Kasumi-1 (cell line): ENCODE results near the gene SORL1.
"Not testable (repeated sequence)": the region's sequence is repeated elsewhere in the genome, so short reads cannot be mapped to it uniquely, and the experiment has no call there.

Experiments
- DNase-seq, 2 experiments: peaks; one replicate each; lab custom pipeline; 2025; lab: John Stamatoyannopoulos, UW

SORL1 gene, protein sequence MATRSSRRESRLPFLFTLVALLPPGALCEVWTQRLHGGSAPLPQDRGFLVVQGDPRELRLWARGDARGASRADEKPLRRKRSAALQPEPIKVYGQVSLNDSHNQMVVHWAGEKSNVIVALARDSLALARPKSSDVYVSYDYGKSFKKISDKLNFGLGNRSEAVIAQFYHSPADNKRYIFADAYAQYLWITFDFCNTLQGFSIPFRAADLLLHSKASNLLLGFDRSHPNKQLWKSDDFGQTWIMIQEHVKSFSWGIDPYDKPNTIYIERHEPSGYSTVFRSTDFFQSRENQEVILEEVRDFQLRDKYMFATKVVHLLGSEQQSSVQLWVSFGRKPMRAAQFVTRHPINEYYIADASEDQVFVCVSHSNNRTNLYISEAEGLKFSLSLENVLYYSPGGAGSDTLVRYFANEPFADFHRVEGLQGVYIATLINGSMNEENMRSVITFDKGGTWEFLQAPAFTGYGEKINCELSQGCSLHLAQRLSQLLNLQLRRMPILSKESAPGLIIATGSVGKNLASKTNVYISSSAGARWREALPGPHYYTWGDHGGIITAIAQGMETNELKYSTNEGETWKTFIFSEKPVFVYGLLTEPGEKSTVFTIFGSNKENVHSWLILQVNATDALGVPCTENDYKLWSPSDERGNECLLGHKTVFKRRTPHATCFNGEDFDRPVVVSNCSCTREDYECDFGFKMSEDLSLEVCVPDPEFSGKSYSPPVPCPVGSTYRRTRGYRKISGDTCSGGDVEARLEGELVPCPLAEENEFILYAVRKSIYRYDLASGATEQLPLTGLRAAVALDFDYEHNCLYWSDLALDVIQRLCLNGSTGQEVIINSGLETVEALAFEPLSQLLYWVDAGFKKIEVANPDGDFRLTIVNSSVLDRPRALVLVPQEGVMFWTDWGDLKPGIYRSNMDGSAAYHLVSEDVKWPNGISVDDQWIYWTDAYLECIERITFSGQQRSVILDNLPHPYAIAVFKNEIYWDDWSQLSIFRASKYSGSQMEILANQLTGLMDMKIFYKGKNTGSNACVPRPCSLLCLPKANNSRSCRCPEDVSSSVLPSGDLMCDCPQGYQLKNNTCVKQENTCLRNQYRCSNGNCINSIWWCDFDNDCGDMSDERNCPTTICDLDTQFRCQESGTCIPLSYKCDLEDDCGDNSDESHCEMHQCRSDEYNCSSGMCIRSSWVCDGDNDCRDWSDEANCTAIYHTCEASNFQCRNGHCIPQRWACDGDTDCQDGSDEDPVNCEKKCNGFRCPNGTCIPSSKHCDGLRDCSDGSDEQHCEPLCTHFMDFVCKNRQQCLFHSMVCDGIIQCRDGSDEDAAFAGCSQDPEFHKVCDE (N-terminal part only)

DNA sequence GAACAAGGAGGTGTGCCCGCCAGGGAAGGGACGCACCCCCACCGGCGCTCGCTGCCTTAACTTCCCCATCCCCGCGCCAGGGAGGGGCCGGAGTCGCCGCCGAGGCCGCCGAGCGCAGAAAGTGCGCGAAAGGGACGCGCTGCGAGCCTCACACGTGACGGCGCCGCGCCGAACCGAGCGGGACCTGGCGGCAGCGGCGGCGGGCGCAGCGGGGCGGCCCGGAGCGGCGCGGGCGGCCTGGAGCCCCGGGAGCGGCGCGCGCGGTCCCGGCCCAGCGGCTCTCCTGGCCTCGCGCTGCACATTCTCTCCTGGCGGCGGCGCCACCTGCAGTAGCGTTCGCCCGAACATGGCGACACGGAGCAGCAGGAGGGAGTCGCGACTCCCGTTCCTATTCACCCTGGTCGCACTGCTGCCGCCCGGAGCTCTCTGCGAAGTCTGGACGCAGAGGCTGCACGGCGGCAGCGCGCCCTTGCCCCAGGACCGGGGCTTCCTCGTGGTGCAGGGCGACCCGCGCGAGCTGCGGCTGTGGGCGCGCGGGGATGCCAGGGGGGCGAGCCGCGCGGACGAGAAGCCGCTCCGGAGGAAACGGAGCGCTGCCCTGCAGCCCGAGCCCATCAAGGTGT, at the start of gene SORL1:
TSS of gene SORL1 (plus strand) at position 329 of the 623 bp plus-strand sequence. CDS start at position 347, 18 bp downstream.
- DNase-seq: peak; percentile 62 to 69

DNA sequence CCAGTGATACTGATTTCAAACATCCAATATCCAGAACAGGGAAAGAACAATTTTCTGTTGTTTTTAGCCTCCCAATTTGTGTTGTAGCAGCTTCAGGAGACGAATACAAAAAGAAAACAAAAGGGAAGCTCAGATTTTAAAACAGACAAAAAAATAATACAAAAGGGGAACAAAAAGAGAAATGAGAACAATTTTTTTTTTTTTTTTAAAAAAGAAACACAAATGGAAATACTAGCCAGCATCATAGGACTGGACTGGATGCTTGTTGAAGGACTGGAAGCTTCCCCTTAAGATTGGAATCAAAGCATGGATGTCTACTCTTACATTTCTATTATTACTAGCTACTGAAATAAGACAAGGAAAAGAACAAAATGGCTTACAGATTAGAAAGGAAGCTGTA, 46.5 kb upstream of the SORL1 start:
- DNase-seq: no peak

DNA sequence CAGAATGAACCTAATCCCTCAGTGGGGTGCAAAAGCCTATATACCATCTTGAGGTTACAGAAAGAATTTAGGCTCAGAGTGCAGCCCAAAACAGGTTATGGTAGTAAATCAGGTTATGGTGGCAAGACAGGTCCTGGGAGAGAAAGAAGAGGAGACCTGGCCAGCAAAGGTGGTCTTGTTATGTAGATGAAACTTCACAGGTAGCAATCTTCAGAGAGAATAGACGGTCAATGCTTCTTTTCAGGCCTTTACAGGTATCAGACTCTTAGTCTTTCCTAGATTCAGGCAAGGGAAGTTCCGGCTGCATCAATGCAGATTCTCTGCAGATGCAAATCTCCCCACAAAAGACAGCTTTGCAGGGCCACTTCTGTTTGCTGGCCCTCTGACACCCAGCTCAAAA, 45.8 kb upstream of the SORL1 start:
- no peak for DNase-seq

DNA sequence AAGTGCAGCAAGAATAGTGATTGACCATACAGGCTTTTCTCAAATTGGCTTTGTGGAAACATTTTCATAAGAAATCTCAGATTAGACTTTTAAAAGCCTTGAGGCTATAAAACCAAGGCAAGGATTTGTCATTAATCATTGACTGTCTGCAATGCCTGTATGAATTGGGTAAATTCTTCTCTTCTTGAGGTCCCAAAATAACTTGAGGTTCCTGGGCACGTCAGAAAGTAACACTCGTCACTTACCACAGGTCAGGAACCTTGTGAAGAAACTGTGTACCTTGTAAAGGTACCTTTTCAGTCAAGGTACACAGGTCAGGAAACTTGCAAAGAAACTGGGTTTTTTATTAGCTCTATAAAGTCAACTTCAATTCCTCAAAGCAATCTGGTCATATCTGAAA, 43.3 kb upstream of the SORL1 start:
- DNase-seq: no peak

DNA sequence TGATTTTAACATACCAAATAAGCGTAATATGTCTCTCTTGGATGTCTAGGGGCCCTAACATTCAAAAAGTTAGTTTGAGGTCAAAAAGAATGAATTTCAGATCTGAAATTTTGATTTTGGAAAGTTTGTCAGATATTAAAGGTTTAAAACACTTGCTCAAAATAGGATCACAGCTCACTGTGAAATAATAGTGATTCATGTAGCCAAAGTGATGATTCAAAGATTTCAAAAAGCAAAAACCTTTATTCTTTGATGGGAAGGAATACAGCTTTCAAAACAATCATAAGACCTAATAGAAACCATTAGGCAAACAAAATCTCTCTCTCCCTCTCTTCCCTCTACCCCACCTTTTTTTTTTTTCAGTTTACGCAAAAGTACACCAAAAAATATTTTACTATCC, 42.1 kb upstream of the SORL1 start:
- not testable (repeated sequence) for DNase-seq

DNA sequence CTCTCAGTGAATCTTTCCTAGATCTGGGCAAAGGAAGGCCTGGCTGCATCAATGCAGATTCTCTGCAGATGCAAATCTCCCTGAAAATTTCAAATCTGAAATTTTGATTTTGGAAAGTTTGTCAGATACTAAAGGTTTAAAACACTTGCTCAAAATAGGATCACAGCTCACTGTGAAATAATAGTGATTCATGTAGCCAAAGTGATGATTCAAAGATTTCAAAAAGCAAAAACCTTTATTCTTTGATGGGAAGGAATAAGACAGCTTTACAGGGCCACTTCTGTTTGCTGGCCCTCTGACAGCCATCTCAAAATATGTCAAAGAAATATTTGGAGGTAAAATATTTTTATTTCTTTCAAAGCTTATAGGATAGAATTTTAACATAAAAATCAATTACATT, 40.8 kb upstream of the SORL1 start:
- not testable (repeated sequence) for DNase-seq

DNA sequence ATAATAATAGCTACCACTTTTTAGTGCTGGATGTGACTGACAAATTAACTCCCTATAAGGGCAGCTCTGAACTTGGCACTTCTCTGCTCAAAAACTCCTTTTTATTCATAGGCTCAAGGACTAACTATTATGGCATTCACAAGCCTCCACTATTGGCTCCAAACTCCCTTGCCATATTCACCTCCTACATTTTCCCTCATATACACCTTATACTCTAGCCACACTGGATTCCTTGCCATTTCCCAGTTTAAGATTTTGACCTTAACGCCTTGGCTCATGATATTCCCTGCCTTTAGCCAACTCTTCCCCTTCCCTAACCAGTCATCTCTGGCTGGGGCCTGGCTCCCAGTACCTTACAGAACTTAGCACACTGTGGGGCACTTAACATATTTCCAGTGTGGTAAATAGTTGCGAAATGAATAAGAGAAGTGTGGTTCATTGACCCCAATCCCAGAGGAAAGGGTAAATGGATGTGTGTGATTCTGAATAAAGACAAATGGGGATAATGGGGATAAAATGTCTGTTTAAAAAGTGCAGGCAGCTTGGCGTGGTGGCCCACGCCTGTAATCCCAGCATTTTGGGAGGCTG, 40.0 kb upstream of the SORL1 start:
- DNase-seq: no peak

DNA sequence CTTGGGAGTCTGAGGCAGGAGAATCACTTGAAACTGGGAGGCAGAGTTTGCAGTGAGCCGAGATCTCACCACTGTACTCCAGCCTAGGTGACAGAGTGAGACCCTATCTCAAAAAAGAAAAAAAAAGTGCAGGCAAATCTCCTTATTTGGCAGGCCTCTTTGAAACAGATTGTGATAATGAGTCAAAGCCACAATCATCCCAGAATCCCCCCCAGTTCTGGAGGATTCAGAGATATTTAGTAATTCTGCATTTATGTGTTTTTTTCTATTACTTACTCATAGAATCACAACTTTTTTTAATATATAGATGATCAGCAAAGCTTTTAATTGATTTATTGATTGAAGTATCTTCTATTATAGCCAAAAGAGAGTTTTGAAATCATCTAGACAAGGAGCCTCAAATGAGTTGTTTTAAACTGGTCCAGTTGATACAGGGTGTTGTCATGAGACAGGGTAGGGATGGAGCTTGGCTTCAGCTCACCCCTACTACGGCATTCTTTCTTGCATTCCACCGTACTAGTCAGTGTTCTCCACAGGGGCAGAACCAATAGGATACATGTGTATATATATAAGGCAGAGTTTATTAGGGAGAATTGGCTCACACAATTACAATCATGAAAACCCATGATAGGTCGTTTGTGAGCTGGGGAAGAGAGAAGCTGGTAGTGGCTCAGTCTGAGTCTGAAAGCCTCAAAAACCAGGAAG, 39.3 kb upstream of the SORL1 start:
- DNase-seq: no peak

DNA sequence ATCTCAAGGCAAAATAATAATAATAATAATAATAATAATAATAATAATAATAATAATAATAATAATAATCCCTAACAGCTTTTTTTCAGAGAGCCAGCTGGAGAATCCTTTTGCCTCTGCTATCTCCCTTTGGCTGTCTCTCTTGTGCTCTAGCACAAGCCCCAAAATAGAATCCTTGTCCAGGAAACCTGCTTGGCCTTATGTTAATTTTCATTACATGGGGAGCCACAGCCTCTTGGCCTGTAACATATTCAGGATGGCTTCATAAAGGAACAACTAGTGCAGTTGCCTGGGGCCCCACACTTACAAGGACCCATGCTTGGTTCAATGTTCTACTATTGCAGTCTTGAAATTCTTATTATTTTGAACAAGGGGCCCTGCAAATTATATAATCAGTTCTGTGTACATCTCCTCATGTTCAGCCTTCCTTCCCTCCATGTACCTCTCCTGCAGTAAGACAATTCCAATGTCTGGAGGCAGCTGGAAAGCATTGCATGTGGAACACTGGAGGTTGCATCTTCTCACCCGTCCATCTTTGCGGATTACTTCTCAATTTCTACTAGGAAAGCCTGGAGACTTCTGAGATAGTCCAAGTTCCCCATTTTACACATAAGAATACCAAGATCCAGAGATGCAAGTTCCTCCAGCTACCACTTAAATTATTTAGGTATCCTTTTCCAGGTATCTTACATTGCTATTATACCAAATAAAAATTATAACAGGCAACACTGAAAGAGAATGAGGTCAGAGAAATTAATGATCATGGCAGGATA, 37.8 kb upstream of the SORL1 start:
- no peak for DNase-seq

DNA sequence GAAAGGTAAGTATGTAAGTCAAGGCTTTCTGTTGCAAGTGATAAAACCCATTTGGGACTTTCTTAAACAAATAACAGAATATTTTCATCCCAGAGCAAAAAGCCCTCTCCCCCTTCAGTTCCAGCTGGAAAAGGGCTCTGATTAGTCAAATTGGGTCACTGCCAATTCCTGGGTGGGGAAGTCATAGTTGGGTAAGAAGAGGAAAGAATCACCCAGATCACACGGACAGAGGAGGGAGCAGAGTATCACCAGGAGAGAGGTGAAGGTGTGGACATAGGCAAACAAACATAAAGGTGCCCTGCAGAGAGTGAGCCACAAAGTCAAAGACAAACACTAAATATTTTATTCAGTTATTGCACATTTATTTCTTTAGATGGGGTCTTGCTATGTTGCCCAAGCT, 36.3 kb upstream of the SORL1 start:
- peak in 1 of 2 experiments; percentile 5 for DNase-seq

DNA sequence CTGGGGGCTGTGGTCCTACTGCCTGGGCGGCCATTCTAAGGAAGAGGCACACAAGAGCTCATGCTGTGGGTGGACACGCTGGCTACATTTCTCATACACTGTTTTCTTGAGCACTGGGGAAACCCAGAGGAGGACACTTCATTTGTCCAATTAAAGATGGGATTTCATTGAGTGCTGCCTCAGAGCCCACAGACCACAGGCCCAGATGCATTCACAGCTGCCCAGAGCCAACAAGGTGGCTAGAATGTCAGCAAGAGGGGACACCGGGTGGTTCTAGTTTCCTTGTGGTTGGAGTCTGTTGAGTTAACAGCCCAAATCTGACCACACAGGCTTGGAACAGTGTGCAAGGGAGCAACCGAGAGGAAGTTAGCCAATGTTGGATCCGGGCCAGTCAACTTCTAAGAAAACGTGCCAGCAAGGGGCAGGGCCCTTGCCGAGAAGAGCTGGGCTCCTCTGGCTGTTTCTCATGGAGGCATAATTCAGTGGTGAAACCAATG, 35.0 kb upstream of the SORL1 start:
- DNase-seq: peak; percentile 98 to 99

DNA sequence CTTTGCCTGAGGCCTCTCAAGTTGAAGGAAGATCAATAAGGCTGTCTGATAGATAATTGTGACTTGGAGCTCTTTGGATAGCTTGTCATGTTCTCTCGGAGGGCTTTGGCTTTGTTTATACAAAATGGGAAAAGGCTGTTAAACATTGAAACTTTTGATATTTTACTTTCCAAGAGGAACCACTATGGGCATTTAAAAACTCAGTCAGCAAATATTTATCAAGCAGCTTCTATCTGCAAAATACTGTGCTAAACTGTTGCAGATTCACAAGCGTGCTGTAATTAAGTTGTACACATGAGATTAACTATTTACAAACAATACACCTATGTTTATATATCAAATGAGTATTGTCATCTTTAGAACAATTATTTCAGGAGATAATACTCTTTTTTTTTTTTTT, 34.5 kb upstream of the SORL1 start:
- peak in 1 of 2 experiments; percentile 71 for DNase-seq

DNA sequence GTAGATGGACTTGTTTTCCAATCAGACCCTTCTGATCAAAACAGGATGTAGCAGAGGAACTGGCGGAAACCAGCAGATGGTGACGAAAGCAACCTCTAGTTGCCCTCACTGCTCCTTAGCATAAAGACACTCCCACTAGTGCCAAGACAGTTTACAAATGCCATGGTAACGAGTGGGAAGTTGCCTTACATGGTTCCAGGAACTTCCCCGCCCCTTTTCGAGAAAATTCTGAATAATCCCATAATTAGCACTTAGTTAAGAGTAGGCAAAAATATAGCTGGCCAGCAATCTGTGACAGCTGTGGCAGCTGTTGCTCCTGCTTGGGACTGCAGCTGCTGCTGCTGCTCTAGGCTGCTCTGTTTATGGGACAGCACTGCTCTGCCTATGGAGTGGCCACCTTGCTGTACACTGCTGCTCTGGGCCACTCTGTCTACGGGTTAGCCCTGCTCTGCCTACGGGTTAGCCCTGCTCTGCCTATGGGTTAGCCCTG, 33.4 kb upstream of the SORL1 start:
- DNase-seq: peak; percentile 62 to 65

DNA sequence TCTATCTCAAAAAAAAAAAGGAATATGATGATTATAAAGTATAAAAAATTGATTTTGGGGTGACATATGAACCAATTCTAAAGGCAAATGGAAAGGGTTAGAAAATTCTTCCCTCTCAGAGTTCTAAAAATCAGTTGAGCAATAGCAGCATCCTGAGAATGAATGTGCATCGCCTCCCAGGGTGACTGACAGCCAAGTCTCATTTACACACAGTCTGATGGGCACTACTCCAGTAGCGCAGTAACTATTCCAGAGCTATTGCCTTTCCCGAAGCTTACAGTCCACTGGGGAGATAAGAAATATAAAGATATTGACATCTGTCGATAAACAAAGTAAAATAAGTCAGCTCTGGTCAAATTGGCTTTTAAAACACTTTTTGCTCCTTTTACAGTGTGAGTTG, 32.3 kb upstream of the SORL1 start:
- DNase-seq: no peak

DNA sequence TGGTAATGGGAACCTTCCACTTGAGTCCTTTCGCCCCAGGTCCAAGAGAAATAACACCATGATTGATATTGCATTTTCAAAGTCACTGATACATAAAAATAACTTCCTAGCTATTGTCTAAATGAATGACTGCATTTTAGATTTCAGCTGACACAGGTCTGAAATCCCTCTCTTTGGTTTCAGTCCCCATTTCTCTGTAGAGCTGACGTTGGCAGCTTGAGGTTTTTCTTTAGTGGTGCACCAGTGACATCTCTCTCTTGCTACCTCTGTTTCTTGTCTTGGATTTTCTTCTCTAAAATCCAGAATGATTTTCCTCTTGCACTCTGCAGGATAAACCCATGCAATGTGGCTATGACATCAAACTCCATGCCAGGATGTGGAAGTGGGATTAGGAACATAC, 31.7 kb upstream of the SORL1 start:
- DNase-seq: no peak

DNA sequence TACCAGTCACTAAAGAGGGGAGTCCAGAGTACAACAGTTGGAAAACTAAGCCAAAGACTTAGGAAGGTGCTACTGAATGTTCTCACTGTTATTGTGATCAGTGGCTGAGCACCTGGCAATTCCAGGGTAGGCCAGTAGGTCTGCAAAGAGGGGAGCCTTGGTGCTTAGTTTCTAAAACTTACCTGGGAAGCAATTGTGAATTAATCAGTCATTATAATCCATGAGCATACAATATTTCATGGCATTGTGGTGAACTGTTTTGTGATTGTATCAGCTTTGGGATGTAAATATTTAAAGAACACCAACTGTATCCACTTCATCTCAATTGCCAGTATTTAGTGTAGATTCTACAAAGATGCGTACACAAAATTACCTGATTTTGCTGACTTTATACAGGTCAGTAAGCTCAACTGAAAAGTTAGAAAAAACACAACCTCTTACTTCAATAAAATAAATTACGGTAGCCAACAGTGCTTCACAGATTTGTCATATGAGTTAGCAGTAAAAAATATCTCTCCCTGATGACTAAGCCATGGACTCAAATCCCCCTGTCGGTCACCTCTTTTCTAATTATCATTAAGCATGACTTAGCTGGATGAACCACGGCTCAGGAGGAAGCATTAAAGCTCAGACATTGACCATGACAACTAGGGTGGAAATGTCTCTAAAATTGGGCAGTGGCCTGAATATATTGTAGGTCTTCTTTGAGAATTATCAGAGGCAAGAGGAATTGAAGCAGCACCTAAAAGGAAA, 30.8 kb upstream of the SORL1 start:
- no peak for DNase-seq

DNA sequence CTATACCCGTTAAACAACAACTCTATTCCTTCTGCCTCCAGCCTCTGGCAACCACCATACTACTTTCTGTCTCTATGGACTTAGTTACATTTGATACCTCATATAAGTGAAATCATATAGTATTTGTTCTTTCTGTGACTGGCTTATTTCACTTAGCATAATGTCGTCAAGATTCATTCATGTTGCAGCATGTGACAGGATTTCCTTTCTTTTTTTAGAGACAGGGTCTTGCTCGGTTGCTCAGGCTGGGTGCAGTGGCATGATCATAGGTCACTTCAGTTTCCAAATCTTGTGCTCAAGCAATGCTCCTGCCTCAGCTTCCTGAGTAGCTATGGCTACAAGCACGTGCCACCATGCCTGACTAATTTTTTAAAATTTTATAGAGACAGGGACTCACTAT, 29.4 kb upstream of the SORL1 start:
- DNase-seq: no peak

DNA sequence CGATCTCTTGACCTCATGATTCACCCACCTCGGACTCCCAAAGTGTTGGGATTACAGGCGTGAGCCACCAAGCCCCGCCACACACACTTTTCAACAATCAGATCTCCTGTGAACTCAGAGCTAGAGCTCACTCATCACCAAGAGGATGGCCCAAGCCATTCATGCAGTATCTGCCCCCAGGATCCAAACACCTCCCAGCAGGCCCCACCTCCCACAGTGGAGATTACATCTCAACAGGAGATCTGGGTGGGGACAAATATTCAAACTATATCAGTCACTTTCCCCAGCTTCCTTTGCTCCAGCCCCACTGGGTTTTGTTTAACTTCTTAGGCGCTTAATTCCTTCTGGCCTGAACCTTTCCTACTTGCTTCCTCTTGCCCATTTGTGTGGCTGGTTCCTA, 26.3 kb upstream of the SORL1 start:
- DNase-seq: no peak
